Measurements from ENCODE around the gene SIPA1.

SIPA1 gene

GRCh38 chr11:65637794-65638419, at the start of gene SIPA1:
SIPA1 (plus strand) TSS chr11:65638101; CDS start chr11:65640922, 2,821 bp downstream.
- TF ChIP-seq PKNOX1 (IDR thresholded peaks at IDR 0.05) (no peak), CTBP1 (IDR thresholded peaks at IDR 0.05; ENCODE audit: borderline replicate concordance) (no peak), ARNT (IDR thresholded peaks at IDR 0.05) (no peak), SP1 (IDR thresholded peaks at IDR 0.05) (no peak), SUZ12 (IDR thresholded peaks at IDR 0.05) (no peak), L3MBTL2 (conservative IDR thresholded peaks at IDR 0.05) (no peak), NFRKB (IDR thresholded peaks at IDR 0.05) (no peak), TARDBP (IDR thresholded peaks at IDR 0.05) (no peak), LEF1 (IDR thresholded peaks at IDR 0.05; ENCODE audit: borderline replicate concordance) (no peak), FOXK2 (IDR thresholded peaks at IDR 0.05) (no peak), ELF4 (IDR thresholded peaks at IDR 0.05) (no peak), FOXA1 (IDR thresholded peaks at IDR 0.05) (no peak), HDGF (IDR thresholded peaks at IDR 0.05; ENCODE audit: borderline replicate concordance) (no peak), FOXM1 (IDR thresholded peaks at IDR 0.05; ENCODE audit: borderline replicate concordance) (no peak), BHLHE40 (IDR thresholded peaks at IDR 0.05; ENCODE audit: borderline replicate concordance) (no peak), ZNF384 (IDR thresholded peaks at IDR 0.05) (no peak)
- ChIA-PET CTCF (interaction anchor here (0.5 to 1.3 kb wide), 7 partner anchors 12 to 641 kb away, joined by 3 to 5 read pairs (median 4); partner anchors contain the start of genes BATF2 and KAT5), POLR2A (interaction anchor here (0.6 to 2.0 kb wide), 23 partner anchors 9 to 350 kb away, joined by 3 to 15 read pairs (median 4); partner anchors contain the start of genes KAT5, MALAT1, MAP3K11 and MUS81)
- peak; percentile 94 for DNase-seq (ENCODE audit: extremely low spot score)

- CTCF ChIA-PET, result interaction anchor here (0.6 to 1.4 kb wide), 8 partner anchors 11 to 235 kb away, joined by 3 to 8 read pairs (median 3); partner anchors contain the start of genes FAM89B and PCNX3
- POLR2A ChIA-PET, result interaction anchor here (1.1 to 1.6 kb wide), 4 partner anchors 16 to 90 kb away, joined by 3 to 6 read pairs (median 4); partner anchors contain the start of genes FAM89B and MALAT1
- peak; percentile 76 for DNase-seq (ENCODE audit: extremely low spot score)
- TF ChIP-seq SUZ12 (IDR thresholded peaks at IDR 0.05) (no peak), TARDBP (IDR thresholded peaks at IDR 0.05) (no peak), FOXA1 (IDR thresholded peaks at IDR 0.05) (no peak), LEF1 (IDR thresholded peaks at IDR 0.05; ENCODE audit: borderline replicate concordance) (no peak)
Measured at GRCh38 chr11:65588199-65589054, 49.5 kb upstream of the SIPA1 start.

GRCh38 chr11:65589444-65590239, 48.3 kb upstream of the SIPA1 start:
- TF ChIP-seq FOXM1 (IDR thresholded peaks at IDR 0.05; ENCODE audit: borderline replicate concordance) (no peak), BHLHE40 (IDR thresholded peaks at IDR 0.05; ENCODE audit: borderline replicate concordance) (no peak), SP1 (IDR thresholded peaks at IDR 0.05) (no peak), ZNF384 (IDR thresholded peaks at IDR 0.05) (no peak), LEF1 (IDR thresholded peaks at IDR 0.05; ENCODE audit: borderline replicate concordance) (no peak), ELF4 (IDR thresholded peaks at IDR 0.05) (no peak)
- no peak for DNase-seq (ENCODE audit: extremely low spot score)
- CTCF ChIA-PET, result interaction anchor here (1.1 kb wide), 1 partner anchor 49 kb away, joined by 5 read pairs; no protein-coding TSS in a partner anchor
- POLR2A ChIA-PET, result interaction anchor here (0.7 to 1.4 kb wide), 2 partner anchors 19 to 25 kb away, joined by 3 to 4 read pairs; partner anchors contain the start of gene ZNRD2

GRCh38 chr11:65590240-65590738, 47.6 kb upstream of the SIPA1 start:
- no peak for DNase-seq (ENCODE audit: extremely low spot score)
- TF ChIP-seq FOXA1 (IDR thresholded peaks at IDR 0.05), result no peak
- TF ChIP-seq CTBP1 (IDR thresholded peaks at IDR 0.05; ENCODE audit: borderline replicate concordance), result no peak
- TF ChIP-seq LEF1 (IDR thresholded peaks at IDR 0.05; ENCODE audit: borderline replicate concordance), result no peak
- TF ChIP-seq ELF4 (IDR thresholded peaks at IDR 0.05), result no peak
- no peak for TF ChIP-seq PKNOX1 (IDR thresholded peaks at IDR 0.05)
- TF ChIP-seq SP1 (IDR thresholded peaks at IDR 0.05), result no peak
- no peak for TF ChIP-seq BHLHE40 (IDR thresholded peaks at IDR 0.05; ENCODE audit: borderline replicate concordance)
- no peak for TF ChIP-seq L3MBTL2 (conservative IDR thresholded peaks at IDR 0.05)
- TF ChIP-seq FOXM1 (IDR thresholded peaks at IDR 0.05; ENCODE audit: borderline replicate concordance), result no peak
- no peak for TF ChIP-seq FOXK2 (IDR thresholded peaks at IDR 0.05)
- CTCF ChIA-PET, result no interaction called here
- POLR2A ChIA-PET, result interaction anchor here (1.4 kb wide), 1 partner anchor 20 kb away, joined by 3 read pairs; the partner anchor contains the start of gene ZNRD2

- DNase-seq (ENCODE audit: extremely low spot score), result no peak
- no peak for TF ChIP-seq L3MBTL2 (conservative IDR thresholded peaks at IDR 0.05)
- no peak for TF ChIP-seq PKNOX1 (IDR thresholded peaks at IDR 0.05)
- no peak for TF ChIP-seq FOXA1 (IDR thresholded peaks at IDR 0.05)
- TF ChIP-seq FOXM1 (IDR thresholded peaks at IDR 0.05; ENCODE audit: borderline replicate concordance), result no peak
- TF ChIP-seq CTBP1 (IDR thresholded peaks at IDR 0.05; ENCODE audit: borderline replicate concordance), result no peak
- TF ChIP-seq FOXK2 (IDR thresholded peaks at IDR 0.05), result no peak
- TF ChIP-seq ELF4 (IDR thresholded peaks at IDR 0.05), result no peak
- TF ChIP-seq ZNF384 (IDR thresholded peaks at IDR 0.05), result no peak
- no peak for TF ChIP-seq HDGF (IDR thresholded peaks at IDR 0.05; ENCODE audit: borderline replicate concordance)
- no peak for TF ChIP-seq NFRKB (IDR thresholded peaks at IDR 0.05)
- TF ChIP-seq BHLHE40 (IDR thresholded peaks at IDR 0.05; ENCODE audit: borderline replicate concordance), result no peak
- TF ChIP-seq LEF1 (IDR thresholded peaks at IDR 0.05; ENCODE audit: borderline replicate concordance), result no peak
- no peak for TF ChIP-seq SP1 (IDR thresholded peaks at IDR 0.05)
- TF ChIP-seq TARDBP (IDR thresholded peaks at IDR 0.05), result no peak
- TF ChIP-seq SUZ12 (IDR thresholded peaks at IDR 0.05), result no peak
- no peak for TF ChIP-seq ARNT (IDR thresholded peaks at IDR 0.05)
- ChIA-PET POLR2A (interaction anchor here (1.6 to 3.5 kb wide), 3 partner anchors 22 to 68 kb away, joined by 5 to 16 read pairs (median 9); partner anchors contain the start of genes PCNX3, SCYL1 and ZNRD2), CTCF (interaction anchor here (4.3 kb wide), 1 partner anchor 52 kb away, joined by 40 read pairs; no protein-coding TSS in a partner anchor)
Measured at GRCh38 chr11:65591939-65592857, 45.7 kb upstream of the SIPA1 start.

All from HEK293T (cell line).